GM18517 (cell line): ENCODE measurements around the gene TAF3.
"Not testable (repeated sequence)": the region's sequence is repeated elsewhere in the genome, so short reads cannot be mapped to it uniquely, and the experiment has no call there.

Source experiments
- ATAC-seq: cut with Tn5 transposase; IDR thresholded peaks from one replicate; pipeline ENCODE4 v1.9.1; 2021; ENCODE audit warnings: mild to moderate bottlenecking, moderate library complexity; ENCODE audit not compliant: unreplicated experiment

TAF3 gene

GRCh38 chr10:7810443-7810842, 7.9 kb upstream of the TAF3 start:
- ATAC-seq = no peak

- ATAC-seq = no peak
Measured at GRCh38 chr10:7811000-7811399, 7.3 kb upstream of the TAF3 start.

DNA sequence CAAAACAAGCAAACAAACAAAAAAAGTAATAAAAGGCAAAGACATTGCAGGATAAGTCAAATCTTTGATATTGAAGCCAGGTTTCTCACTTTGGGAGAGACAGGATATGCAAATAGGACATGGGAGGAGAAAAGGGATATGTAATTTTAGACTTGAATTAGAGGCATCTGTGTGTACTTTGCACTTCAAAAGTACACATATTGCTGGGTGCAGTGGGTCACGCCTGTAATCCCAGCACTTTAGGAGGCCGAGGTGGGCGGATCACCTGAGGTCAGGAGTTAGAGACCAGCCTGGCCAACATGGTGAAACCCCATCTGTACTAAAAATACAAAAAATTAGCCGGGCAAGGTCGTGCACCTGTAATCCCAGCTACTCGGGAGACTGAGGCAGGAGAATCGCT, 6.6 kb upstream of the TAF3 start:
- ATAC-seq = not testable (repeated sequence)

GRCh38 chr10:7813481-7813880, 4.8 kb upstream of the TAF3 start:
- ATAC-seq = no peak

DNA sequence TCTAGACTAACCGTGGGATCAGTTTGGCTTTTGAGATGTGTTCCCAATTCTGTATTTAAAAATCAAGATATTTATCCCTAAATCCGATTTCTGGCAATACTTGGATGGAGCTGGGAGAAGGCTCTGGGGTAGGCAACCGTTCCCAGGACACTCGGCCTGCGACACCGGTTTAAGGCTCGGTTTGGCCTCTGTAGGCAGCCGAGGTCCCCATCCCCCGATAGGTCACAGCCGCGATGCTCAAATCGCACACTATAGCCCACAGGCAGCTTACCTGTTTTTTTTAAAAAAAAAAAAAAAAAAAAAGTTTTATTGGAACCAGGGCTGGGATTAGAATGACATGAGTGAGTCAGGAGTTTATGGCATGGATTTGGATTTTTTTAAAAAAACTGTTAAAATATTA, 729 bp upstream of the TAF3 start:
- no peak for ATAC-seq

DNA sequence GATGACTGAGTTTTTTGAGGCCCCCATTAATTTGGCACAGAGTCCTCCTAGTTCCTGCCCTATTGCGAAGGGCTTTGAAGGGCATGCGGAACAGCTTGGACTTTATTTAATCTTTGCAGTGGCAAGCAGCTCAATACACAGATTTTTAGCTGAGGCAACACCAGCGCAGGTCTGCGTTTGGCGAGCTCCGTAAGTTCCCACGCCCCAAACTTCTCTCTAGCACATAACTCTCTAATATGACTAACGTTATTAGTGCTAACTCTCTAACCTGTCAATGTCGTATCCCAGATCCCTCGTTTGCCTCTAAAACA, 366 bp upstream of the TAF3 start:
- peak; percentile 28 for ATAC-seq

GRCh38 chr10:7819121-7819460, 786 bp downstream of the TAF3 start:
- ATAC-seq = peak; percentile 36

DNA sequence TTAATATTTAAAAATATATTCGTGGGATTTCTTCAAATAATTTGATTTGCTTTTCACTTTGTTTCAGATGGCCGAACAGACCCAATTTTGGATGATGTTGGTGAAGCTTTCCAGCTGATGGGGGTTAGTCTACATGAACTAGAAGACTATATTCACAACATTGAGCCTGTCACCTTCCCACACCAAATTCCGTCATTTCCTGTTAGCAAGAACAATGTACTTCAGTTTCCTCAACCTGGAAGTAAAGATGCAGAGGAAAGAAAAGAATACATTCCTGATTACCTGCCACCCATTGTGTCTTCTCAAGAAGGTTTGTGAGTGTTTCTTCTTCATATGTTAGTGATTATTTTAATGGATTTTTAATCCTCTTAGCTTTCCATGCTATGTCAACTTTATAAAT, 5.9 kb downstream of the TAF3 start:
- ATAC-seq = no peak

- no peak for ATAC-seq
Measured at GRCh38 chr10:7826971-7827370, 8.7 kb downstream of the TAF3 start.

DNA sequence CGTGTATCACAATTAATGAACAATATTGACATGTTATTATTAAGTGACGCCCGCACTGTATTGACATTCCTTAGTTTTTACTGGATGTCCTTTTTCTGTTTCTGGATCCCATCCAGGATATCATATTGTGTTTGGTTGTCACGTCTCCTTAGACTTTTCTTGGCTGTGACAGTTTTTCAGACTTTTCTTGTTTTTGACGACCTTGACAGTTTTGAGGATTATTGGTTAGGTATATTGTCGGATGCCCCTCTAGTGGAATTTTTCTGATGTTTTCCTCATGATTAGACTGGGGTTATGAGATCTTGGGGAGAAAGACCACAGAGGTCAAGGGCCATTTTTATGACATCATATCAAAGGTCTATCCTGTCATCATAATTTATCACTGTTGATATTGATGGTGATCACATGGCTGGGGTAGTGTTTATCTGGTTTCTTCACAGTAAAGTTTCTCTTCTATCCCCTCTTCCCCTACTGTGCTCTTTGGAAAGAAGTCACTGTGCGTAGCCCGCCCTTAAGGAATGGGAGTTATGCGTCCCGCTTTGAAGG, 11.1 kb downstream of the TAF3 start:
- no peak for ATAC-seq

DNA sequence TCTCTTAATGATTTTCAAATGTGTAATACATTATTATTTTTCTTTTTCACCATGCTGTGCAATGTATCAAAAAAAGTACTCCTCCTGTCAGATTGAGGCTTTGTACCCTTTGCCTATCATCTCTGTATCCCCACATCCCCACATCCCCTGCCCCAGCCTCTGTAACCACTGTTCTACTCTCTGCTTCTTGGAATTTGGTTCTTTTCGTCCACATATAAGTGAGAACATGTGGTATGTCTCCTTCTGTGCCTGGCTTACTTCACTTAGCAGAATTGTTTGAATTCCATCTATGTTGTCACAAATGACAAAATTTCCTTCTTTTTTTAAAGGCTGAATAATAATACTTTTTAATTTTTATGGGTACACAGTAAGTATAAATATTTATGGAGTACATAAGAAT, 13.8 kb downstream of the TAF3 start:
- ATAC-seq = no peak

DNA sequence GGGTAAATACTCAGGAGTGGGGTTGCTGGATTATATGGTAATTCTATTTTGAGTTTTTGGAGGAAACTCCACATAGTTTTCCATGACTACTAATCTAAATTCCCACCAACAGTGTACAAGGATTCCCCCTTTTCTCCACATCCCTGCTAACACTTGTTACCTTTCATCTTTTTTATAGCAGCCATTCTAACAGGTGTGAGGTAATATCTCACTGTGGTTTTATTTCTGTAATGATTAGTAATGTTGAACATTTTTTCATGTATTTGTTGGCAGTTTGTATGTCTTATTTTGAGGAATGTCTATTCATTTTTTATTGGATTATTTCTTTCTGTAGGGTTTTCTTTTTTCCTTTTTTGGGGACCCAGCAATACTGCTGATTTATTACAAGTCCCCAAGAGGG, 14.9 kb downstream of the TAF3 start:
- ATAC-seq = no peak

- no peak for ATAC-seq
Measured at GRCh38 chr10:7834262-7834661, 16.0 kb downstream of the TAF3 start.

DNA sequence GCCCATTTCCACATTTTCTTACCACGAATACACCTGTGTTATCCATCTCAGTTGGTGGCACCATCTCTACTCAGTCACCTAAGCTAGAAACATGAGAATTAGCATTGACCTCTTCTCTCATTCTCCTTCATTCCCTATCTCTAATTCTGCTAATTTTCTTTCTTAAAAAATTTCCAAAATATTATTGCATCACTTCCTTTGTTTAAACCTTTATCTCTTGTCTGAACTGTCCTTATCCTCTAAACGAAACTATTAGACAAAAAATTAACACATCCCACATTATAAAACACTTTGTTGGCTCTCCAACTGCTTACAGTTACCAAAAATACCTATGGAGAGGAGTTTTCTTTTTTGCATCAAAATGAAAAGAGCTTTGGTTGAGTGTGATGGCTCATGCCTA, 18.3 kb downstream of the TAF3 start:
- ATAC-seq = no peak

DNA sequence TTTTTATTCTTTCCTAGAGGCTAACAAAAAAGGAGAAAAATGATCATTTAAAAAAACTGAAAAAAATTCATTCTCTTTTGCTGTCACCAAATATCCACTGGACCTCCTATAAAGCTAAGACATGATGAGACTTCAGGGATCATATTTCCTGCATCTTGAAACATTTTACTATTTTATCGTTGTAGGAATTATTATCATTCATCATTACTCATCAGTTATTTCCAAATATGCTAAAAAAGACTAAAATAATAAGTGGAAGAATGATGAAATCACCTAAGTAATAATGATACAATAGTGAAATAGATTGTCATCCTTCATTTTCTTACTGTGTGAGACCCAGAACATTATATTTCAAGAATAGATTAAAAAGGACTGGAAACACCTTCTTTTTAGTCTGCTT, 28.3 kb downstream of the TAF3 start:
- ATAC-seq = no peak

- no peak for ATAC-seq
Measured at GRCh38 chr10:7853226-7853842, 35.0 kb downstream of the TAF3 start.

DNA sequence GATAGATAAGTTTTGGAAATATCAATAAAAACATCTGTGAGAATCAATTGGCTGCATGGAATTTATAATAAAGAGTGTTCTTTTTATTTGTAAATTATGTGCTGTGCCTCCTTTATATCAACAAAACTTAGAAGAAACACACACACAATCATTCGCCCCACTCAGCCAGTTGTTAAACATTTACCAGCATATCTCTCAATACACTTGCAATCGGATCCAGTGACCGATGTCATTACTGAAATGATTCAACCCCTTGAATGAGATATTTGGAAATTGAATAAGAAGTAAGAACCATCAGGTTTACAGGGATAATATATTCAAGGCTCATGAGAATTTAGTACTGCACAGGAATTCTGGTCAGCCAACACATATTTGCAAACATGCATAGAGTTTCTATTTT, 35.6 kb downstream of the TAF3 start:
- ATAC-seq = no peak

- ATAC-seq = no peak
Measured at GRCh38 chr10:7855205-7855604, 36.9 kb downstream of the TAF3 start.

DNA sequence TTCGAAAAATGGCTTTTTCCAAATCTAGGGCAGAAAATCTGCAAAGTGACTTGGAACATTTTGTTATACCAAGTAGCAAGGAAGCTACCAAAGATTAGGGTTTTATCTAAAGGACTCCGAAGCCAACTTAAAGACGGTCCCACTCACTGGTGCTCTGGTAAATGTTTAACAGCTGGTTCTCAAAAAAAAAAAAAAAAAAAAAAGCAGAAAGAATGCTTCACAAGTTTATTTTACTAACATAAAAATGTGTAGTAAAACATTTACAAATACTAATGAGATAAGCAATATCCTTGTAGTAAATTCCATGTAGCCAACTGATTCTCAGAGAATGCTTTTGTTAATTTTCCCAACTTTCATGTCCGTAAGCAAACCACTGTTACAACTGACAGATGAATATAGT, 38.4 kb downstream of the TAF3 start:
- no peak for ATAC-seq

DNA sequence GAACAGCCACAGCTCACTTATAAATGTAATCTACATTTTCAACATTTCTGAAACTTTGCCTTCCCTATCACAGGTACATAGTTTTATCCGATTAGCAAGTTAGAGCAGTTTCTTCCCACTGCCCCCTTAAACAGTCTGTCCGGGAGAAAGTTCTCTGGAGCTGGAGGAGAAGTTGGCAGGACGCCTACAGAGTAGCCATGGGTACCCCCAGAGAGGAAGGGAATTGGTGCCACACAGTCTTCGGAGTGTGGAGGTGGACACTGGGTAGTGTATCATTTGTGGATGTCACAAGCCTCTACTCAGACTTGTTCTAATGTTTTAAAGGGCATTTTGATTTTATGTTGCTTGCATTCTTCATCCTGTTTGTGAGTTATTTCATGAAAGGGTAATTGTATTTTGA, 39.0 kb downstream of the TAF3 start:
- no peak for ATAC-seq

DNA sequence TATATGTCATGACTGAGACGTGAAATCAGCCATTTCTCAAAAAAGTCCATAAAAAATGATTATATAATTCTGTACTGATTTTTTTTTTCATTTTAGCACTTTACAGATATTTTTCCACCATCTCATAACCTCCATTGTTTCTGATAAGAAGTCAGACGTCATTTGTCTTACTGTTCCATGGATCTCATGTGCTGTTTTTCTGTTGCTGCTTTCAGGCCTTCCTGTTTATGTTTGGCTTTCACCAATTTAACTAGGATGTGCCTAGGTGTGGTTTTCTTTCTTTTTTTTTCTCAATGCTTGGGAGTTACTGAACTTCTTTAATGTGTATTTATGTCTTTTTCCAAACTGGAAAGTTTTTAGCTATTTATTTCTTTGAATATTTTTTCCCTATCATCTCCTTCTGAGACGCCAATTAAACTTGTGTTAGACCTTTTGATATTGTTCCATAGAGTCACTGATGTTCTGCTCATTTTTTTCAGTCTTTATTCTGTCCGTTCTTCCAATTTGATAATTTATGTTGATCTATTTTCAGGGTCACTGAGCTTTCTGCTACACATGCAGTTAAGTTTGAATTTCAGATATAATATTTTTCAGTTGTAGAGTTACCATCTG, 43.3 kb downstream of the TAF3 start:
- ATAC-seq = no peak

GRCh38 chr10:7862121-7862514, 43.8 kb downstream of the TAF3 start:
- no peak for ATAC-seq

GRCh38 chr10:7866176-7866575, 47.9 kb downstream of the TAF3 start:
- no peak for ATAC-seq
